Measurements from ENCODE around the gene FBXL15.

- TF ChIP-seq CTCF (optimal IDR thresholded peaks at IDR 0.05 in 1 of 3, IDR thresholded peaks at IDR 0.05 in 1 of 3, conservative IDR thresholded peaks at IDR 0.05 in 1 of 3; ENCODE audit: extremely low read depth in 1 of 3, insufficient read depth in 2 of 3, low read length in 3 of 3) (no peak), EZH2 (IDR thresholded peaks at IDR 0.05; ENCODE audit: low read length) (no peak)
These were observed 2.8 kb downstream of the FBXL15 start for GRCh38 chr10:102423372-102423968.

Measured in keratinocyte (primary cell).